Activated naive CD4-positive, alpha-beta T cell treated with anti-CD3 and anti-CD28 coated beads, Interleukin-2, amount 50 U/mL, for 24 hours (primary cell): Measurements from ENCODE around the gene PTPRD.

Experiments used
- H3K27ac Mint-ChIP-seq: one replicate; pipeline ENCODE4 v1.8.0; 2021; ENCODE audit warnings: mild to moderate bottlenecking, mixed read lengths
- H3K27me3 Mint-ChIP-seq: one replicate; pipeline ENCODE4 v1.8.0; 2021; ENCODE audit warnings: mixed read lengths
- H3K36me3 Mint-ChIP-seq: one replicate; pipeline ENCODE4 v1.8.0; 2021; ENCODE audit warnings: mixed read lengths
- H3K4me1 Mint-ChIP-seq: one replicate; pipeline ENCODE4 v1.8.0; 2021; ENCODE audit warnings: mixed read lengths
- H3K4me3 Mint-ChIP-seq: one replicate; pipeline ENCODE4 v1.8.0; 2021; ENCODE audit warnings: mild to moderate bottlenecking, mixed read lengths
- H3K9me3 Mint-ChIP-seq: one replicate; pipeline ENCODE4 v1.8.0; 2021; ENCODE audit warnings: mixed read lengths

Gene PTPRD

DNA sequence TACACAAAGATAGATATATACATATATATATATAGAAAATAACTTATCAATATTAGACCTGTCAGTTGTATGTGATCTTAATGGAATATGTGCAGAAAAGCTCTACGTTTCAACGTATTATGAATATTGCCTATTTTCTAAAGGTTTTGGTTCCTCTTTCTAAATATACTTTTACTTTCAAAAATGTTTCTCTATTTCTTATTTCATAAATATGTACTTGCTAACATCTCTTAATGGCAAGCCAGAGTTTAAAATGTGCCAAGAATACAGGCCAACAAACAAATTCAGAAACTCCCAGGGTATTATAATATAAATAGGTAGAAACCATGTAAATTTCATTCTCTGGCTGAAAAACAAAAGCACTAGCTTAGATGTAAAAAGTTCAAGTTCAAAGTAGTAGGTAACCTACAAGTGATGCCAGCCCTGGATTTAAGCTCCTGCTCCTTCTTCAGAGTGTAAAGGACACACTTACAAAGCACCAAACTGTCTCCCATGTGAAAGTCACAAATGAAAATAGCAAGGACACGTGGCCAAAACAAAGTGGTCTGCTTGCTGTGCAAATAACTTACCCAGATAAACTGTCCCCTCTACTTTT is 2128.1 kb downstream of the PTPRD start:
- Mint-ChIP-seq H3K27ac (no peak overlapping the region), H3K4me1 (no peaks in the 10 kb centered on the region), H3K4me3 (no peak overlapping the region), H3K36me3 (no peaks in the 10 kb centered on the region), H3K27me3 (no peaks in the 10 kb centered on the region), H3K9me3 (no peaks in the 10 kb centered on the region)

DNA sequence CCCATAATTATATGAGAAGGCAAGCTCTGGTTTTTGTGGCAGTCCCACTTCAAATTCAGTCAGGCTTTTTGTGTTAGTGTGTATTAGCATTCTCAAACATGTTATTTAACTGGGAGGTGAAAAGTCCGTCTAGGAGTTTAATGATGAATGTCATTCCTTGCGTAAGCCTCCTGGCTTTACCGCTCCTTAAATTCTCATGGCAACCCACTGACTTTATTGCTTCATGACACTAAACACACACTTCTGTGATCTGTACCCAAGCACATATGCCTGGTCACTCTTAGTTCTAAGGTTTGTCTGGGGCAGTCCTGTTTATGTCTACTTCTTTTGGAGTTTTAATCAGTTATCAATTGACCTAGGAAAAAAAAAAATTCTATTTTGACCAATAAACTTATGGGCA is 2135.4 kb downstream of the PTPRD start:
- no peaks in the 10 kb centered on the region for H3K27me3 Mint-ChIP-seq
- no peaks in the 10 kb centered on the region for H3K36me3 Mint-ChIP-seq
- H3K27ac Mint-ChIP-seq, result no peak overlapping the region

DNA sequence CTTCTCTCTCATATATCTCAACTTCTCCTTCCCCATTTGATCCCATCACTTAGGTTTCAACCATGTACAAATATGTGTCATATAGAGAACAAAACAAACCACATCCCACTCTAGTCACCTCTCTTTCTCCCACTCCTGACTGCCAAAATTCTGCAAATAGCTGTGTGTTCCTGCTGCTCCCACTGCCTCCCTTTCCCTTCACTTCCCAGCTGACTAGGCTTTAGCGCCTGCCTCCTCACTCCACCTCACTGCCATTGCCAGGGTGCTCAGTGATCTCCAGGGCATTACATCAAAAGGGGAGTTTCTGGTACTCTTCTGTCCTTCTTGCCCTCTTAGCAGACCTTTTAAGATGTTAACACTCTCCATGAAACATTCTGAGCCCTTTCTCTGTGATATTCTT is 2137.9 kb downstream of the PTPRD start:
- no peaks in the 10 kb centered on the region for H3K36me3 Mint-ChIP-seq
- H3K4me3 Mint-ChIP-seq, result no peak overlapping the region
- H3K4me1 Mint-ChIP-seq, result no peaks in the 10 kb centered on the region
- no peaks in the 10 kb centered on the region for H3K9me3 Mint-ChIP-seq
- no peaks in the 10 kb centered on the region for H3K27me3 Mint-ChIP-seq
- no peak overlapping the region for H3K27ac Mint-ChIP-seq

More for the DNA sequence above, 2135.4 kb downstream of the PTPRD start:
- Mint-ChIP-seq H3K9me3 (no peaks in the 10 kb centered on the region), H3K4me3 (no peak overlapping the region), H3K4me1 (no peaks in the 10 kb centered on the region)

DNA sequence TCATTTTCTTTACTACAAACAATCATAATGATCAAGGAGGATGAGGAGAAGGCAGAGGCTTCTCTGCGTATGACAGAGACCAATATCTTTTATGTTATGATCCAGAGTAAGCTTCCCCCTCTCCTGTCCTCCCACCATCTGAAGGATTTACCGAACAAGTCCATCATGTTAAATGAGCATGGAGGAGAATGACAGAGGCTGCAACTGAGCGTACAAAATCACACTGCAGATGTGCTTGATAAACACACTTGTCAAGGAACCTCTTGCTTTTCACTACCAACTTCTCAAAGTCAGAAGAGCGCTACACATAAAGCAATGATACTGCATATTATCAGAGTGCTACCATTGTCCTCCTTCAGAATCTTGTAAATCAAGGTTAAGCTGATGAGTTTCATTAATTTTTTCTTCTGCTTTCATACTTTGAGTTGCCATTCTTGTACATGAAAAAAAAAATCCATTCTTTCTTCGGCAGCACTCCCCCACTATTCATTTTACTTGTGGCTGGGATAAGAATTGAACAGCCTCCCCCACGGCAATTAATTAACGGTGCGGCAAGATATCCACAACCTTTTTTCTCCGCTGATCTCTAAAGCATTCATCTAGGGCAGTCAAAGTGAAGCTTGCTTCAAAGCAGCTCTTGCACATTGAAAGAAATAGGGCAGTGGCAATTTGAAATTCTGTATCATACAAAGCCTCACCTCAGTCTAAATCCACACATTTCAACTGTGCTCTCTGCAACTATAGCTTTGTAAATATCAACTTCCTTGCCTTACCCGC is 2139.4 kb downstream of the PTPRD start:
- H3K36me3 Mint-ChIP-seq, result no peaks in the 10 kb centered on the region
- H3K27me3 Mint-ChIP-seq, result no peaks in the 10 kb centered on the region
- no peak overlapping the region for H3K4me3 Mint-ChIP-seq
- H3K27ac Mint-ChIP-seq, result no peak overlapping the region
- no peaks in the 10 kb centered on the region for H3K4me1 Mint-ChIP-seq
- no peaks in the 10 kb centered on the region for H3K9me3 Mint-ChIP-seq

DNA sequence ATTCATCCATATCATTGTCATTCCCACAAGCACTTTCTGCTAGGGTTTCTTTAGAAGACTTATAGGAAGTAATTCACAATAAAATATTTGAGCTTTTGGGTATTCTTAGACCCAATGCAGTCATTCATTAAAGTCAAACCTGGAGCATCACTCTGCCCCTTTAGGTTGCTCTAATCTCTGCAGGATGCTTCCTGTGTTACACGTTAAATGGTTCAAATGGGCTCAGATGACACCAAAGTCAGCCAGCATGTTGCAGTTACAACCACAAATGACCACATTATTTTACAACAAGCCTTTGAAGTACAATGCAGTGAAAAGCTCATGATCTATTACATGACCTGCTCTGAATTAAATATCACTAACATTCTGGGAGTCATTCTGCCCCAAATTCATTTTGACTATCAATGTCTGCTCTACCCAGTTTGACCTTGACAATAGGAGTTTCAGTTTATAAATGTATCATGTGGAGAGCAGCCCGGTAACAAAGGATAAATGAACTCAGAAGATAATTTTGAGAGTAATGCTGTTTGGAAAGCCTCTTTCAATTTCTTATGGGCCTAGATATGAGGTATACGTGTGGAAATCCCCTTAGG is 2144.7 kb downstream of the PTPRD start:
- H3K4me1 Mint-ChIP-seq, result no peaks in the 10 kb centered on the region
- no peaks in the 10 kb centered on the region for H3K36me3 Mint-ChIP-seq
- no peaks in the 10 kb centered on the region for H3K27me3 Mint-ChIP-seq
- H3K27ac Mint-ChIP-seq, result no peak overlapping the region
- H3K9me3 Mint-ChIP-seq, result no peaks in the 10 kb centered on the region
- no peak overlapping the region for H3K4me3 Mint-ChIP-seq

DNA sequence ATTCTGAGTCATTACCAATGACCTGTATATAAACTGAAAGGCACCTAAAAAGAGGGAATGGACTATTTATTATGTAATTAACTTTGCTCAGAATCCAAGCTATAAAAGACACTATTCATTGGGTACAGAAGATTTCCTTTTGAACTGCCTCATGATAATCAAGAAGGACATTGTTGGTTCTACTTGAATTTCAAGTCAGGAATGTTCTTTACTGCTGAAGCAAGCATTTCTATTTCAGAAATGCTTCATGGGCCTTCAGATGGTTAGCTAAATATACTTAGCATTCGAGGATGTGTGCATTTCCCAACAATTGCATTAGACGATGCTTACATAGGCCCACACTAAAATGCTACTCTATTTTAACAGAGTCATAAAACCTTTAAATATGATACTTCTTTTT is 2155.0 kb downstream of the PTPRD start:
- no peak overlapping the region for H3K4me3 Mint-ChIP-seq
- H3K4me1 Mint-ChIP-seq, result no peaks in the 10 kb centered on the region
- no peaks in the 10 kb centered on the region for H3K27me3 Mint-ChIP-seq
- no peaks in the 10 kb centered on the region for H3K36me3 Mint-ChIP-seq
- no peaks in the 10 kb centered on the region for H3K9me3 Mint-ChIP-seq
- H3K27ac Mint-ChIP-seq, result no peak overlapping the region

DNA sequence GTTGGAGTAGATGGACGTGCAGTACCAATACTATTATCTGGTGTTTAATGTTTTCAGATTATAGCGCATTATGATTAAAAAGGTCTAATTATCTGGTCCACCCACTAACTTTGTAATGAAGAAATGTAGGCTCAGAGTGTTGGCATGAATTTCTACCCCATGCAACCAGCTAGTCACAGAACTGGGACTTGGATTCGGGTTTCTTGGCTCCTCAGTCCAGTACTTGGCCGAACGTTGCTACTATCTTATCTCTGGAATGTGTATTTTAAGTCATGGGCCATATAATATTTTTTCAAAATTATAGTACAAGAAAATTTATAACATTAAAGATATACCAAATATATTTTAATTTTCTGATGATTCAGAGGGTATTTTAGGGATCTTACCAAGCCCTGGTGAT is 2155.7 kb downstream of the PTPRD start:
- H3K4me1 Mint-ChIP-seq, result no peaks in the 10 kb centered on the region
- no peaks in the 10 kb centered on the region for H3K27me3 Mint-ChIP-seq
- no peaks in the 10 kb centered on the region for H3K36me3 Mint-ChIP-seq
- H3K4me3 Mint-ChIP-seq, result no peak overlapping the region
- no peak overlapping the region for H3K27ac Mint-ChIP-seq
- no peaks in the 10 kb centered on the region for H3K9me3 Mint-ChIP-seq

DNA sequence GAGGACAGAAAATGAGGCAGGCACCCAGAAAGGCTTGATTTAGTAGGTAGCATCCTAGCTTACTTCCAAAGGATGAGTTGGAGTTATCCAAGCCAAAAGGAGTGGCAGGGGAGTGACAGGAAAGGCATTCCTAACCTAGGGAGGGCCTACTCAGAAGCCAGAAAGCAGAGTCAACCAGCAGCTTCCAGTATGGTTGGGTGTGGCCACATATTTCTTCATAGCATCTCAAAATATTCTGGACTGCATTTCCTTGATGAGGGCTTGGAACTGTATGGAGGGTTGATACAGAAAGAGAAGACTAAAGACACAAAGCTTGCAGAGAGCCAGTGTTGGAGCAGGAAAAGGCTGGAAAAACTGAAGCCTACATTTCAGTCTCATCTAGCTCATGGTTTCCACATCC is 2156.5 kb downstream of the PTPRD start:
- H3K9me3 Mint-ChIP-seq, result no peaks in the 10 kb centered on the region
- no peaks in the 10 kb centered on the region for H3K4me1 Mint-ChIP-seq
- no peak overlapping the region for H3K4me3 Mint-ChIP-seq
- no peaks in the 10 kb centered on the region for H3K27me3 Mint-ChIP-seq
- H3K27ac Mint-ChIP-seq, result no peak overlapping the region
- H3K36me3 Mint-ChIP-seq, result no peaks in the 10 kb centered on the region

DNA sequence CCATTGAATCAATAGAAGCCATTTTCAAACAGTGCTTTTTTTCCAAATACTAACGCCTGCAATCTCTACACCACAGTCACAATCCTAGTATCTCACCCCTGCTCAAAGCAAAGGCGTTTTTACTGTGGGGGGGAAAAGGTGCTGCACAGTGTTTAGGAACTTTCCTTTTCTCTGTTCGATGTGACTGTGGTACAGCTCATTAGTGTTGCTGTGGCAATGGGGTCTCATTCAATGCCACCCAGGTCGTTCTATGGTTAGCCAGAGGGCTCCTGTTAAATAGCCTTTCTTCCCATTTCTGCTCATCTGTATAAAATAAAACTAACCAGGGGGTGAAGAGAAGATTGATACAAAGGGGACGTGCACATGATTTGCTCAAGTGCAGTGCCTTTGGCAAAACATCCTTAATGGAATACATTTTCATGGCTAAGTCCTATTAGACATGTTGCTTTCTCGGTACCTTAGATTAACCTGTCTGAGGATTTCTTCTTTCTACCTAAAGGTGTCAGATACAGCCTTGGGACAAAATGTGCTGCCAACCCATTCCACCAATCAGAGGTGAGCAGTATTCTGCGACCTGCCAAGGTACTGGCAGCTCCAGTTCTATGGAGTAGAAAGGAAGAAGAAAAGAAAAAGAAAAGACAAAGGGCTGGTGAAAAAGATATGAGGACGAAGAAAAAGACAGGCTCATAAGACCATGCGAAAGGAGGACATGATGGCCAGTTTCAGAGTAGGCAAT is 2161.8 kb downstream of the PTPRD start:
- Mint-ChIP-seq H3K27me3 (no peaks in the 10 kb centered on the region), H3K4me1 (no peaks in the 10 kb centered on the region), H3K9me3 (no peaks in the 10 kb centered on the region), H3K27ac (no peak overlapping the region), H3K4me3 (no peak overlapping the region), H3K36me3 (no peaks in the 10 kb centered on the region)

DNA sequence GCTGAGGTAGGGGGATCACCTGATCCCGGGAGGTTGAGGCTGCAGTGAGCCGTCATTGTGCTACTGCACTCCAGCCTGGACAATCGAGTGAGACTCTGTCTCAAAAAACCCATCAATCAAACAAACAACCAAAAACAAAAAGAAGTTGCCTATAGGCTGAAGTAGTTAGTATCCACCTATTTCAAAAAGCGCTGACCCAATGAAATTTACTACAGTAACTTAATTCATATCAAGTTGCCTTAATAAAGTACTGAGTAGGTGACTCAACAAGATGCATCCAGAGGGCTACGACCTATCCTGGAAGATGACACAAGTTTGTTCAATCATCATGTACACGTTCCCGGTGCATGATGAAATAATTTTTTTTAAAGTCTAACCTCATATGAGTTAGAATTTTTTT is 2164.6 kb downstream of the PTPRD start:
- no peaks in the 10 kb centered on the region for H3K36me3 Mint-ChIP-seq
- no peak overlapping the region for H3K27ac Mint-ChIP-seq

DNA sequence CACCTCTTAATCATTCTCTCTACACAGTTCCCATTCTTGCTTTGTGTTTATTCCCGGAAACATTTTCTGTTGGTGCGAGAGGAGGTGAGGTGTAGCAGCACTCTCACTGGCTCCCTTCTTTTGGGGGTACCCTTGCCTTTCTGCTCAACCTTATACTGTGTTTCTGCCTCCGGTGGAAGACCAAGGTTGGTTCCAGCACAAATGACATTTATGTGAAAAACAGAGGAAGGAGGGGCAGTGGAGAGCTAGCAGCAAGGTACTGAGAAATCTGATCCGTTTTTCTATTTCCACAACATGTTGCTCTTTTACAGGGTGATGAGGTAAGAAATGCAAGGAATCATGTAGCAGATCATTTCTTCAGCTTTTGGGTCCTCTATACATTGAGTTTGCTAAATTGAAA is 2165.2 kb downstream of the PTPRD start:
- peaks cover 1% of the 10 kb centered on the region for H3K27me3 Mint-ChIP-seq
- no peak overlapping the region for H3K27ac Mint-ChIP-seq
- no peaks in the 10 kb centered on the region for H3K9me3 Mint-ChIP-seq
- no peak overlapping the region for H3K4me3 Mint-ChIP-seq
- no peaks in the 10 kb centered on the region for H3K4me1 Mint-ChIP-seq
- H3K36me3 Mint-ChIP-seq, result no peaks in the 10 kb centered on the region

More for the DNA sequence above, 2164.6 kb downstream of the PTPRD start:
- Mint-ChIP-seq H3K27me3 (peaks cover 1% of the 10 kb centered on the region), H3K4me3 (no peak overlapping the region), H3K9me3 (no peaks in the 10 kb centered on the region), H3K4me1 (no peaks in the 10 kb centered on the region)

DNA sequence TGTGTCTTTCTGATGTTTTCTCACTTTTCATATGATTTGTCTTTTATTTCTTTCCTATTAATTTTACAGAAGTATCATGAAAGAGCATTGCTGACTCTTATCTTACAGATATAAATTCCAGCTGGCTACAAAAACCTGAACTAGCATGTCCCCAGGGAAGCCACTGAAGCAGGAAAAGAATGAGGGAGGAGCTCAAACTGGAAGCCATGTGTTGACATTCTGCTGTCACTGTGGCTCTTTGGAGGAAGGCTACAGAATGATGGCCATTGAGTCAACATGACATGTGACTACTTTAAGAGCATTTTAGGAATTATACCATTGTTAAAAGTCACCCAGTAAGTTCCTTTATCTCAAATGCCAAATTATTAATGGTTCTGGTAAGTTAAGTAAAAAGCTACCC is 2174.9 kb downstream of the PTPRD start:
- Mint-ChIP-seq H3K27ac (no peak overlapping the region), H3K4me3 (no peak overlapping the region), H3K36me3 (no peaks in the 10 kb centered on the region), H3K4me1 (no peaks in the 10 kb centered on the region), H3K9me3 (no peaks in the 10 kb centered on the region), H3K27me3 (no peaks in the 10 kb centered on the region)

DNA sequence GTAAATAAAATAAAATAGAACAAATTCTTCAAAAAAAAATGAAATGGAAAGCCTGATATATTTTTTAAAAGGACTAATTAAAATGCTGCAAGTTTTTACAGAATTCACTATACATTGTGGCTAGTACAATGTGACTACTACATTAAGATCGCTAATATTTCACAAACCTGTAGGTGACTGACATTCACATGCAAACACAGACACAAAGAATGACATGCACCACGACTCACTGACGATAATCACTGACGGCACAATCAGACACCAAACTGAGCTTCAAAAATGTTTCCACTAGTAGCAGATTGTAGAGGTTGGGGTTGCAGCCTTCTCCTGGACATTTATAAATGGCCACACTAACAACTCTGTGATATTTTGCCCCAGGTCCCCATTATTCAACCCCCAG is 2175.5 kb downstream of the PTPRD start:
- no peak overlapping the region for H3K4me3 Mint-ChIP-seq
- no peaks in the 10 kb centered on the region for H3K36me3 Mint-ChIP-seq
- H3K9me3 Mint-ChIP-seq, result no peaks in the 10 kb centered on the region
- H3K4me1 Mint-ChIP-seq, result no peaks in the 10 kb centered on the region
- H3K27ac Mint-ChIP-seq, result no peak overlapping the region
- no peaks in the 10 kb centered on the region for H3K27me3 Mint-ChIP-seq

DNA sequence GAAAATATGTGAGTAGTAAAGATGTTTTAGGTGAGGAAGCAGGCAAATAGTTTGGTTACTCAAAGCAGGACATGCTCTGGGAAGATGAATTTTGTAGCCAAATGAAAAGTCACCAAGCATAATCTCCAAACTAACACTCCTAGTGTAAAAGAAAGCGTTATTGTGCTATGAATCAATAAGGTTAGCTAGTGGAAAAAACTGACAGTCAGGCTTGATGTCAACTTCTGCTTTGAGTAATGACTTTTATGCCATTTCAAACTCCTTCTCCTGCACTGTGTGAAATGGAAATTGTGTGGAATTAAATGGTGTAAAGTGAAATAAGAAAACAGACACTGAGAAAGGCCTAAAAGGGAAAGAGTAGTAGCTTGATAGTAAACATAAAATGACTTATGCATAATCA is 2176.0 kb downstream of the PTPRD start:
- Mint-ChIP-seq H3K9me3 (no peaks in the 10 kb centered on the region), H3K4me3 (no peak overlapping the region), H3K27me3 (no peaks in the 10 kb centered on the region), H3K4me1 (no peaks in the 10 kb centered on the region), H3K36me3 (no peaks in the 10 kb centered on the region), H3K27ac (no peak overlapping the region)

DNA sequence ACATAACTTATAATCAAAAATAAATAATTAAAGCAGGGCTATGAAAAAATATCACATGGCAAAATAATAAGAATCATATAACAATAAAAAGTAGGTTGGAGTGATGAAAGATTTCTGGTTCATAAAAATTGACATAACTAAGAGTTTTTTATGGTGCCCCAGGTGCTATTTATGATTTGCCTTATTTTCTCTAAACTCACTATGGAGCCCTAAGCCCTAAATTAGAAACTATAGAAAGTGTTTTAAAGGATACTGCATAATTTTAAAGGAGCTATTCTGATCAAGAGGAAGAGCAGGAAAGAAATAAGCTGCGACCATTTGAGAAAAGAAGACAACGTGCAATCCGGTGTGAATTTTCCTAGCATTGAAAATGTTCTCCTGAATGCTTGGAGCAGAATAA is 2178.2 kb downstream of the PTPRD start:
- H3K4me3 Mint-ChIP-seq, result no peak overlapping the region
- H3K27ac Mint-ChIP-seq, result no peak overlapping the region
- H3K9me3 Mint-ChIP-seq, result no peaks in the 10 kb centered on the region
- no peaks in the 10 kb centered on the region for H3K36me3 Mint-ChIP-seq
- H3K4me1 Mint-ChIP-seq, result no peaks in the 10 kb centered on the region
- H3K27me3 Mint-ChIP-seq, result no peaks in the 10 kb centered on the region

DNA sequence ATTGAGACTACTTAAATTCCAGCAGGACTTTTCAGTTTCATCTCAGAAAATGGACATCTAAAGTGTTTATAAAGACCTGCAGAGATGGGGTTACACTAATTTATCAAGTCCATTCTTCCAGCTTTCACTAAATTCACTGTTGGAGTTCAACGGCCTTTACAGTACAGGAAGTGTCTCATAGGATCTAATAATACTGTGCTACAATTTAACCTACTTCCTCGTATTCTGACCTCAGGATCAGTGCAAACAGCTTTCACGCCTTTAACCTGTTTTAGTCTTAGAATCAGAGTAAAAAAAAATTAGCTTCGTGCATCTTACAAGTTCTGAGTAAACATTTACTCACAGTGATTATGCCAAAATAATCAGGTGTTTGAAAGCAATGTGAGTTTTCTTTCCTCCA is 2180.6 kb downstream of the PTPRD start:
- no peaks in the 10 kb centered on the region for H3K9me3 Mint-ChIP-seq
- no peaks in the 10 kb centered on the region for H3K27me3 Mint-ChIP-seq
- H3K36me3 Mint-ChIP-seq, result no peaks in the 10 kb centered on the region
- no peak overlapping the region for H3K27ac Mint-ChIP-seq
- H3K4me3 Mint-ChIP-seq, result no peak overlapping the region
- H3K4me1 Mint-ChIP-seq, result peaks cover 8% of the 10 kb centered on the region
